Stimulated activated CD8-positive, alpha-beta memory T cell treated with anti-CD3 and anti-CD28 coated beads, Interleukin-12 subunit alpha, Interleukin-12 subunit beta, amount 100 ng/mL, for 1 hour (primary cell): Measurements from ENCODE around the gene SART3.
"Not testable (repeated sequence)": the region's sequence is repeated elsewhere in the genome, so short reads cannot be mapped to it uniquely, and the experiment has no call there.

Source experiments
- DNase-seq: peaks from one replicate; pipeline ENCODE4 v3.0.0-alpha.2; 2020; ENCODE audit warnings: low read depth

SART3 gene

DNA sequence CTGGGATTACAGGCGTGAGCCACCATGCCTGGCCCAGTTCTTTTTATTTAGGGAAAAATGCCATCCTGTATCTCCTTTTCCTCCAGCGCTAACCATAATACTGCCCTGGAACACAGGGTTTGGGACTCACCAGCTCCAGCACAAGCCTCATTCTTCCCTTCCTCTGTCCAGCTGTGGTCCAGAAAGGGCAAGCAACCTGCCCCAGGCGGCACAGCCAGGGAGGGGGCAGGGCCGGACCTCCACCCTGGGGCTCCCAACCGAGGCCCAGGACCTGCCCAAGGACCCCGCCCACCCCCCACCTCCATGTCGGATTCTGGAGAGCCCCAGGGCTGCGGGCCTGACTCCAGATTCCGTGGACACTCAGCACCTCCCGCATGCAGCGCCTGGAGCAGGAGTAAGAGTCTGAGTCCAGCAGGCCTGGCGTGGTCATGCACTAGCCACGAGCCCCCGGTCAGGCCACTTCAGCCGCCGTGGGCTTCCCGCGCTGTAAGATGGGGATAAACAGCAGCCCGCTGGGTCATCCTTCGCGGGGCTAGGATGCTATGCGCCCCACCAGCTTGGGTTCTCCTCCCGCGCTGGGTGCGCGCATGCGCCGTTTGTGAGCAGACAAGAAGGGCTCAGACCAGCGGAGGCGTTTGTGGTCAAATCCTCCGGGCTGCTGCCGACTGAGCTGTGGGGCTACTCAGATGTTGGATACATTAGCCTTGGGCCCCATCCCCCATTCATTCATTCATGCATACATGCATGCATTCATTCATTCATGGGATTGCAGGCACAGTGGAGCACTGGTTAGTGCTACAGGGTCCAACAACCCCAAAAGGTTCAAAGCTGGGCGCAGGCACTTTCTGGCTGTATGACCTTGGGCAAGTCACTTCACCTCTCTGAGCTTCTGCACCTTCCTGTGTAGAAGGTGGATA is 20.6 kb upstream of the SART3 start:
- no peak for DNase-seq

DNA sequence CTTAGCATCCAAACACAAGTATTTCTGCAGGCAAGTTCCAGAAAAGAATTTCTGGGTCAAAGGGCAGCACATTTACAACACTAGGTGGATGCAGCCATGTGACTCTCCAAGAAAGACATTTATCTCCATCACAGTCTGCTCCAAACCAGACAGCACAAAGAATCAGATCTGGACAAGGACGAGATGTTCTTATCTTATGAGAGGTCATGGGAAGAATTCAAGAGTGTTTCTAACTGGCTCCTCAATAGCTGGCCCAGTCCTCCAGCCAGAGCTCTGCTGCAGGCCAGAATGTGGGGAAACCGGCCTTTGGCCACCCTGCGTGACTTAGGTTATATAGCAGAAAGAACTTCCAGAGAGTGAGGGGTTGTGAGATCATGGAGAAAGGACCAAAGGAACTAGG is 19.6 kb upstream of the SART3 start:
- no peak for DNase-seq

DNA sequence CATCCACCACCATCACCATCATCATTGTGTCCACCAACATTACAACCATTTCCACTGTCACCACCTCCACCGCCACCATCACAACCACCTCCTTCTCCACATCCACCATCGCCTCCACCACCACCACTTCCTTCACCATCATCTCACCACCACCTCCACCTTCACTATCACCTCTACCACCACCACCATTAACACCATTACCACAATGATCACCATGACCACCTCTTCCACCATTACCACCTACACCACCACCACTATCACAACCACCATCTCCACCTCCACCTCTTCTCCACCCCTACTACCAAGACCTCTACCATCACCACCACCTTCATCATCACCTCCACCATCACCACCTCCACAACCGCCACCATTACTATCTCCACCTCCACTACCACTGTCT is 17.8 kb upstream of the SART3 start:
- no peak for DNase-seq

DNA sequence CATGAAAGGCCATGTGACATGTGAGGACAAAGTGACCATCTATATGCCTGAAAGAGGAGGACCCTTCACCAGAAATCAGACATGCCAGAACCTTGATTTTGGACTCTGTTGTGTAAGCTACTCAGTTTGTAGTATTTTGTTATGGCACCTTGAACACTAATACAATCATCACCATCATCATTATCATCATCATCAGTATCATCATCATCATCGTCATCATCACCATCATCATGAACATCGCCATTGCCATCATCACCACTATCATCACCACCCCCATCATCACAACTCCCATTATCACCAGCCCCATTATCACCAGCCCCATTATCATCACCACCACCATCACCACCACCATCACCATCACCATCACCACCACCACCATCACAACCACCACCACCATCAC is 17.3 kb upstream of the SART3 start:
- DNase-seq = no peak

DNA sequence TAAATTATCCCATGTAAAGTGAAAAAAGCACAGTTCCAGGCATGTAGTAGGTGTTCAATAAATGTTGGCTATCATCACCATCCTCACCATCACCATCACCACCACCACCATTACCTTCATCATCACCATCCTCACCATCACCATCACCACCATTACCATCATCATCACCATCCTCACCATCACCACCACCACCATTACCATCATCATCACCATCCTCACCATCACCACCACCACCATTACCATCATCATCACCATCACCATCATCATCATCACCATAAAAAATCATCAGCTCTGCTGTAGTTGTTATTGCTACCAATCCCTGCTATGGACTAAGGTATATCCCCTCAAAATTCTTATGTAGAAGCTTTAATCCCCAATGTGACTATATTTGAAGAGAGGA is 16.5 kb upstream of the SART3 start:
- no peak for DNase-seq

DNA sequence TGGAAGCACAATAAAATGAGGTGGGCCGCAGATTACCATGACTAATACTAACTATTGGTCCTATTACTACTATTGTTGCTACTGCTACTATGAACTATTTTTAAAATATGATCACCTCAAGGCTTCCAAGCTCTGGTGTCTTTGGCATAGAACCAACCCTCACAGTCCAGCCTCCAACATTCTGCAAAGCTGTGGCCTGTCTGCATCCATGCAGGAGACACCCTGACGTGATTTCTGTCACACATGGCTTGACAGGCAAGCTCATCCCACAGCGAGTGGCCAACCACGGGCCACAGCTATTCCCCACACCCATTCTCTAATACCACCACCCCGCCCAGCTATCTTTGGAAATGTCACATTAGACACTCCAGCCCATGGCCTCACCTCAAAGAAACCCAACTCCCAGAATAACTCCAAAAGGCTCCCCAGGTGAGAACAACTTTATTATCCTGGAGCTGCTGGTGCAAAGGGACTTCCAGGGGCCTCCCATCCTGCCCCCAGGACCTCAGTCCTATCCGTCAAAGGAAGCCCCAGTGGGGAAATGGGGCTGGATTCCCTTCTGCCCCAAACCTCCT is 15.8 kb upstream of the SART3 start:
- DNase-seq = no peak

DNA sequence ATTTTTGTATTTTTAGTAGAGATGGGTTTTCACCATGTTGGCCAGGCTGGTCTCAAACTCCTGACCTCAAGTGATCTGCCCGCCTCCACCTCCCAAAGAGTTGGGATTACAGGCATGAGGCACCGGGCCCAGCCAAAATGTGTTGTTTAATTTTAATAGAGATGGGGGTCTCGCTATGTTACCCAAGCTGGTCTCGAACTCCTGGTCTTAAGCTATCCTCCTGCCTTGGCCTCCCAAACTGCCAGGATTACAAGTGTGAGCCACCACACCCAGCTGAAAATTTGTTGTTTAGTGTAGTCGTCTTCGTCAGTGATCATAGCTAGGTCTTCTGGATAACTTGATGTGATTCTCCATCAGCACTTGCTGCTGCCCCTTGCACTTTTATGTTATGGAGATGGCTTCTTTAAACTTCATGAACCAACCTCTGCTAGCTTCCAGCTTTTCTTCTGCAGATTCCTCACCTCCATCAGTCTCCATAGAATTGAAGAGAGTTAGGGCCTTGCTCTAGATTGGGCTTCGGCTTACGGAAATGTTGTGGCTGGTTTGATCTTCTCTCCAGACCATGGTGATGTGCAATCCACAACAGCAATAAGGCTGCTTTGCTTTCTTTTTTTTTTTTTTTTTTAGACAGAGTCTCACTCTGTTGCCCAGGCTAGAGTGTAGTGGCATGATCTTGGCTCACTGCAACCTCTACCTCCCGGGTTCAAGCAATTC is 14.4 kb upstream of the SART3 start:
- DNase-seq = no peak

DNA sequence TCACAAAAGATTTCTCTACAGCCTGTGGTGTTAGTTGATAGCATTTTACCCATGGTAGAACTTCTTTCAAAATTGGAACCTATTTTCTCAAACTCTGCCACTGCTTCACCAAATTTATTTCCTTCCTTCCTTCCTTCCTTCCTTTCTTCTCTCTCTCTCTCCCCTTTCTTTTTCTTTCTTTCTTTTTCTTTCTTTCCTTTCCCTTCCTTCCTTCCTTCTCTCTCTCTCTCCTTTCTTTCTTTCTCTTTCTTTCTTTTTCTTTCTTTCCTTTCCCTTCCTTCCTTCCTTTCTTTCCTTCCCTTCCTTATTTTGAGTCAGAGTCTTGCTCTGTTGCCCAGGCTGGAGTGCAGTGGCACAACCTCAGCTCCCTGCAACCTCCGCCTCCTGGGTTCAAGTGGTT is 13.3 kb upstream of the SART3 start:
- not testable (repeated sequence) for DNase-seq

DNA sequence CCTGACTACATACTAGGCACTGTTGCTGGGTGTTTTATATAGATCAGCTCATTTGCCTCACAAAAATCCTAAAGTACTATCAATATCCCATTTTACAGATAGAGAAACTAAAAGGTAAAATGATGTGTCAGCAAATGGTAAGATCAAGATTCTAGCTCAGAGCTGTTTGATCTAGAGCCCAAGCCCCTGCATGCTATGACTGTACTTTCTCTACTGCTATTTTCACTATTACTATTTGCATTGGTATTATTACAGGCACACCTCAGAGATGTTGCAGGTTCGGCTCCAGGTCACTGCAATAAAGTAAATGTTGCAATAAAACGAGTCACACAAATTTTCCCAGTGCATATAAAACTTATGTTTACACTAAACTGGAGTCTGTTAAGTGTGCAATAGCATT is 12.3 kb upstream of the SART3 start:
- DNase-seq = no peak

DNA sequence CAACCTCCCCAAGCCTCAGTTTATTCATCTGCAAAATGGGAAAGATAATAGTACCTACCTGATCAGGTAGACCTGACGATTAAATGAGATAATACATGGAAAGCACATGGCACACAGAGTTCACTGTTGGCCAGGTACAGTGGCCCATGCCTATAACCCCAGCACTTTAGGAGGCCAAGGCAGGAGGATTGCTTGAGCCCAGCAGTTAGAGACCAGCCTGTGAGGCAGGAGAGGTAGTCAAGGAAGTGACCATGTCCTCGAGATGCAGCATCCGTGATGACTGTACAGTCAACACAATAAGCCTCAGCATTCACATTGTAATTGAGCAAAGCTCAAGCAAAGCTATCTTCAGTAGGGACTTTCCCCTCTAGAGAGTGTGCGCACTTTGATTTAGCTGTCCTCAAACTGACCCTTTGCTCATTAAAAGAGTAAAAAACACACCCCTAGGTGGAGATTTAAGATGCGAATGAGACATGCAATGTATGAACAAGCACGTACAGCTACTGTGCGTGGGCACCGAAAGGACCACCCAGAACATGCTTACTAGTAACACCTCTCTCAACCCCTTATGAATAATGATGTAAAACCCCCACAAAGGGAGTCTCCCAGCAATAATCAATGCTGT is 11.3 kb upstream of the SART3 start:
- DNase-seq = no peak

DNA sequence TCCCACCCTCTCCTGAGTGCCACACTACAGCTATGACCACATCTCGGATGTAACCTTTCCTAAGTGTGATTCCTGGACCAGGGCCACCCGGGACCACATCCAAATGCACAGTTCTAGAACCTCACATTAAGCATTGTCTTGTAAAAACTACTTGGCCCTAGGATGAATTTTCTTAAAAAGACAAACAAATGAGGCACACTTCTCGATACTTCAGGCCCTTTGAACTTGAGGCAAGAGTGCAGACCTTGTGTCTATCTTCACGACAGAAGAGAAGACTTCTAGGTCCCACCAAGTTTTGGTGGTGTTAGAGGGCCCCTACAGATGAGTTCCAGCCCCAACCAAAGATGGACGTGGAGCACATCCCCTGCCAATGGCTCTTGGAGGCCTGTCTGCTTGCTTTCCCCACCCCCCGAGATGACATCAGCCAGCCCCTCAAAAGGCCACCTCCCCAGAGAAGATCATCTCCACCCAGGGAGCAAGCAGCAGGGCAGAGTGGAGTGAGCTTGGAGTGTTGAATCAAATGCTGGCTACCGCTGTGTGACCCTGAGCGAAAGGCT is 10.7 kb upstream of the SART3 start:
- no peak for DNase-seq

DNA sequence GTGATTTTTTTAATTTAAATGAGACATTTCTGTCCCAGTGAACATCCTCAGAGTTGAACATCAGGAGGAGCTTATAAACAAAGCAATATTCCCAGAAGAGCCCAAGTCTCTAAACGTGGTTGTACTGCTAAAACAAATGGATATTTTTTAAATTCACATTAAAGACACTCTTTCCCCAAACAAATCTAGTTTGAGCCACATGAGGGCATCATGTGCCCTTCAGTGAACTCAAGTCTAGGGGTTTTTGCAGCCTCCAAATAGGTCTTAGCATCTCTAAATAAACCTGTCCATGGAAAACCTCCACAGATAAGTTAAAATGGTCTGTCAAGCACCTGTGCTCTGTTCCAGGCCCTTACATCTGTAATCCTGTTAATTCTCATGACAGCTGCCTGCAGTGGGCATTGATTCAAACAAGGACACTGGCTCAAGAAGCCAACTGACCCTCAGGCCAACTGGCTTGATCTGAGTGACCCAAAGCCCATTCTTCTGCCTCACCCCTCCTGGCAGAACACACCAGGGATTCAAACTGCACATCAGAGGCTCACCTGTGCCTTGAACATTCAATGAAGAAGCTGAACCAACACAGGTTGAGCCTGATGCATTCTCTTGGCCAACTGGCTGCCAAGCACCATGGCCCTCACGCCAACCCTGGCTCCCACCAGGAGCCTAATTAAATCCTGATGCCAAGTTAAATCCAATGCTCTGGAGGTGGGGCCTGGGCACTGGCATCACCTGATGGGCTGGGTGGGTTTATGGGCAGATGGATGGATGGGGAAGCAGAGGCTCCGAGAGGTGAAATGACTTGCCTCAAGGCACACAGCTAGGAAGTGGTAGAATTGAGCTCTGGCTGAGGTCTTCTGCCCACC is 10.0 kb upstream of the SART3 start:
- DNase-seq = no peak

DNA sequence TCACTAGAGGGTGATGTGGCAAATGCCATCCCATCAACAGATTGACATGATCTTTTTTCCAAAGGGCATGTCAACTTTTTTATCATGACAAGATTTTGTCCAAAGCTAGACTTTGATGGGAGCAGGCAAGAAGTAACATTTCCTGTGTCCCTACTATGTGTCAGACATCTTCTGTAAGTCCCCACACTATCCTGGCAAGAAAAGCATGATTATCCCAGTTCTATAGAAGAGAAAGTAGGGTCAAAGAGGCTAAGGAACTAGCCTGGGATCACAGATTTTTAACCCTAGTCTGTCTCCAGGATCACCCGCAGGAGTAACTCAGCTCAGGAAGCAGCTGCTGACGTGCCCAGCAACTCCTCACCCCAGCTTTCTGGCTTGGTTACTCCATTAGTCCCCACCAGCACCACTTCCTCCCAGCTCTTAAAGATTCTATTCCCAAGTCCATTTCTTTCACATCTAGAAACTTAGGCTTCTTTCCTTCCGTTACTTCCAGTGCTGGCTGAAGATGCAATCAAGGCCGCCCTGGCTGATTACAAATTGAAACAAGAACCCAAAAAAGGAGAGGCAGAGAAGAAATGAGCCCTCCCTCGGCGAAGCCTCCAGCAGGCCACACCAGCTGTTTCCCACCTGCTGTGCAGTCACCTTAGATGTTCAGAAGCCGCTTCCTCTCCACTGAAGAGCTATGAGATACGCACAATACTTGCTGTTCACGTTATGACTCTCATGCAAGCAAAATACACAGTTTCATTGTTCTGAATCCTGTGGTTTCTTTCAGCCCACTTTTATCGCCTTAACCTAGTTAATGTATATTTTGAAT is 7.6 kb upstream of the SART3 start:
- no peak for DNase-seq

DNA sequence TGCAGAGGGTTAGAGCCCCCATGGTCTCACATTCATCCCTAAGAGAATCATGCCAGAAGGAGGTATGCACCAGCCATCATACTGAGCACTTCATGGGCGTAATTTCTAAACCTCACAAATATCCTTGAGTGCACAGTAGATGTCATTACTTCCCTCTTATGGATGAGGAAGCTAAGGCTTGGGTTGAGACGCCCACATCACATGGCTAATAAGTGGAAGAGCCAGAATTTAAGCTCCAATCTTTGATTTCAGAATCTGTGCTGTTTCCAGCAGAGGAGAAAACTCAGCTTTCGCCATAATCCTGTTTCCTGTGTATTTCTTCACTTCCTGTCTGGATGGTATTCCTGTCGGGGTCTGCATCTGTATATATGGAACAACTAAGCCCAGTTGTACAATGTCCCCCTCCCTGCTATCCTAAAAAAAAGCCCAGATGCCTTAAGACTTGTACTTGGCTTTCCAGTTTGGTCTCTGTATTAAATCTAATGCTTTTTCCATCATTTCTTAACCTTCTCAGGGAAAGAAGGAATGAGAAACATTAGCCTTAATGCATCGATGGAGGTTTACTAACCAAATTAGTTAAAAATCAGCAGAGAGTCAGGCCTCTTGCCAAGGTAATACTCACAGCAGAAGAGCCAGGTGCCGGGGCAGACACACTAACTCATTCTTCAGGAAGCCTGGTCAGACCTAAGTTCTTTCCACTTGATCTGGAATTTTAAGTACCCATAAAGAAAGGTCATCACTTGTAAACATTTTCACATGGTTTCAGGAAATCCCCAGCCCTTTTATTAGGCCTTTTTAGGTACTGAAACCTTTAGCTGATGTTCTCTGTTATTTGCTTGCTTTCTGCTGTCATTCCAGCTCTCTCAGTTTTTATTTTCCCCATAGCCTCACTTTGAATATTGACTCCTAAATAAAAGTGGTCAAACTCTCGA is 6.7 kb upstream of the SART3 start:
- no peak for DNase-seq

DNA sequence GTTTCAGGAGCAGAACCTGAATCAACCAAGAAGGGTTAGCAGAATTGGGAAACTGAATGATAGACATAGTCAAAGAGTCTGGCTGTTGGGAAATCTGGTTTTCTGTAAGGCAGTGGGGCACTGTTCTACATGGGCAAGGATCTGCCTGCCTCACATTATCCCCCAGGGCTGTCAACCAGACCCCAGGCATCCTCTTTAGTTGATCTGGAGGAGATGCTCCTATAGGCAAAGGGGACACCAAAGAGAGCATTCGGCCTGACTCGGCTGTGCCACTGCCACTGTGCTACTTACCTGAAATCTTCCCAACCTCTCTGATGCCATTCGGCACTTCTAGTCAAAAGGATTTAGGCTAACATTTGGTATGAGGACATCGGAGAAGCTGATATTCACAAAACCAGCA is 5.5 kb upstream of the SART3 start:
- no peak for DNase-seq

DNA sequence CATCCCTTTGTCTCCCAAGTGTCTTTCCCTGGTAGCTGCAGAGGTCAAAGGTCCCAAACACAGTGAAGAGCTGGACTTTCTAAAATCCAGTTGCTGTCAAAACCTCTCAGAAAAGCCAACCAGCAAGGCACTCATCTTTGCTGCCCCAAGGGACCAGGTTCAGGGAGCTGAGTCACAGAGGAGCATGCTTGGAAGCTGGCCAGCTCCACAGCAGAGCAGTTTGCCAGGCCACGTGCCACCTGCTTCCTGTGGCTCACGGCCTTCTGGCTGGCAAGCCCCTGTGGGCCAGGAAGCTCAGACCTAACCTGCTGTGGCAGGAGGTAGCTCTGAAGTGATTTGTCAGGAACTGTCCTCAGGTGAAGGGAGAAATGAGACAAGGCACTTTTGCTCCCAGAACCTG is 5.0 kb upstream of the SART3 start:
- peak; percentile 40 for DNase-seq

DNA sequence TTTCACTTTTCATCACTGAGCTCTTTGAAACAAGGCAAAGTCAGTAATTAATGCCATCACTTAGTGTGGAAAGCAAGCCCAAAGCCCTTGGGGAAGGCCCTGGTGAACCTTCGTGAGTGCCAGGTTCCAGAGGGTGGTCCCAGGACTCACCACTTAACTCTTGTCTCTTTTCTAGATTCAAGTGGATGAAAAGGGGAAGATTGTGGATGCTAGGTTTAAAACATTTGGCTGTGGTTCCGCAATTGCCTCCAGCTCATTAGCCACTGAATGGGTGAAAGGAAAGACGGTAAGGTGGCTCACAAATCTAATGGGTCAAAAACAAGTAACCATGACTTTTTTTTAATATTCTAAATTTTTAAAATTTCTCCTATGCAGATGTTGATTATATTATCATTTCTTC is 4.2 kb upstream of the SART3 start:
- DNase-seq = no peak

DNA sequence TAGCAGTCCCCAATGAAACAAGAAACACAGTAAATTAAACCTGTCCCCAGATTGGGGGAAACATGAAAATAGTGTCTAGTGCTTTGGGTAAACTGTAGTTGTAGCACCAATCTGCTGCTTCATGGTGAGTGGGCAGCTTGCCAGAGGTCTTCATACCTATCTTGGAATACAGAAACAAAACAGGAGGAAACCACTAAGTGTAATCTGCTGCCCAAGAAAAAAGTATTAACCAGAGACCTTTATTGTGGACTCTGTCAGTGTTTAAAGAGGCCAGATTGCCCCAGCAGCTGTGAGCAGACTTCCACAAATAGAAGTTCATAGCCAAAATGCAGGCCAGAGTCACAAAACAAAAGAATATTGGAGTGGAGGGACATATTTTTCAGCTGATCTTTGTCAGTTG is 3.8 kb upstream of the SART3 start:
- DNase-seq = no peak

DNA sequence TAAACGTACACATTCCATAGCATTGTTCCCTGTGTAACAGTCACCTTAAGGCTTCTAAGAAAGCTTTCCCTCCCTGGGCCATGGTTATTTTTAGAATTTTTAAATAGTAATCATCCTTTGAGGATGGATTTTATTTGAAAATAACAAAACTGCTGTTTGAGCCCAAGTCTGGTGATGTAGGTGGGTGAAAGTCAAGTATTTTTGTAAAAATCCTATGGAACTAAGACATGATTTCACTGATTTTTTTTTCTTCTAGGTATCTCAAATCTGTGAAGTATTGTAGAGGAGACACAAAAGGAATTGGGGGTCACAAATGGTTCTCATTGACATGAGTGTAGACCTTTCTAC is 2.8 kb upstream of the SART3 start:
- no peak for DNase-seq
